HEK293 (cell line): ENCODE results near the gene KLB.

ENCODE experiments used
- CTCF ChIA-PET: fragments of 350-600 bp; formaldehyde crosslinking; extraction: SDS; loops from one replicate; lab custom pipeline; 2021; ENCODE audit warnings: antibody characterized with exemption; lab: Yijun Ruan, JAX
- POLR2A ChIA-PET: fragments of 300-600 bp; formaldehyde crosslinking; extraction: SDS; loops from one replicate; lab custom pipeline; 2020; ENCODE audit warnings: antibody characterized with exemption, inconsistent platforms; lab: Yijun Ruan, JAX
- H3K27ac ChIP-seq: fragments of 200-500 bp; sonication (Bioruptor generic); 2 replicates; pipeline ENCODE4 v1.5.1; 2014; ENCODE audit warnings: low read depth, low read length, control low read depth, inconsistent platforms; ENCODE audit errors: extremely low read depth
- H3K36me3 ChIP-seq, 2 experiments: fragments of 200-500 bp in 1 of 2; sonication (Bioruptor generic) in 1 of 2; 1 replicate in 1 of 2; 2 replicates in 1 of 2; pipeline ENCODE4 v1.5.1; 2014 to 2017; ENCODE audit warnings: inconsistent platforms in 2 of 2, low read length in 2 of 2; ENCODE audit not compliant: control insufficient read depth in 2 of 2, insufficient read depth in 1 of 2
- H3K4me1 ChIP-seq: fragments of 200-500 bp; sonication (Bioruptor generic); 2 replicates; pipeline ENCODE4 v1.5.1; 2014; ENCODE audit warnings: mild to moderate bottlenecking, low read length, inconsistent platforms; ENCODE audit not compliant: control insufficient read depth, insufficient read depth
- H3K4me3 ChIP-seq: 2 replicates; pipeline ENCODE4 v1.5.1; 2011; ENCODE audit warnings: low read depth, mild to moderate bottlenecking, control low read depth, low read length, moderate library complexity
- H3K9me3 ChIP-seq: fragments of 200-500 bp; sonication (Bioruptor generic); 2 replicates; pipeline ENCODE4 v1.5.1; 2014; ENCODE audit warnings: low read depth, low read length, inconsistent platforms; ENCODE audit not compliant: control insufficient read depth, insufficient read depth
- BCL6B ChIP-seq: fragments of 450-650 bp; formaldehyde crosslinking; IDR thresholded peaks from 2 replicates; pipeline ENCODE4 v1.5.1; 2017; ENCODE audit warnings: missing biosample characterization, missing genetic modification characterization
- GLI4 ChIP-seq: fragments of 450-650 bp; formaldehyde crosslinking; IDR thresholded peaks from 2 replicates; pipeline ENCODE4 v1.5.1; 2016; ENCODE audit warnings: missing biosample characterization, missing genetic modification characterization
- HOXA7 ChIP-seq: sonication (generic); formaldehyde crosslinking; IDR thresholded peaks from 2 replicates; pipeline ENCODE4 v1.8.1; 2022; ENCODE audit warnings: missing genetic modification reagents, borderline replicate concordance
- KLF8 ChIP-seq: fragments of 450-650 bp; formaldehyde crosslinking; IDR thresholded peaks from 2 replicates; pipeline ENCODE4 v1.5.1; 2016; ENCODE audit warnings: missing biosample characterization, missing genetic modification characterization
- KLF9 ChIP-seq: fragments of 450-650 bp; formaldehyde crosslinking; IDR thresholded peaks from 2 replicates; pipeline ENCODE4 v1.5.1; 2016; ENCODE audit warnings: missing biosample characterization, missing genetic modification characterization, low read depth
- MEIS1 ChIP-seq: sonication (generic); formaldehyde crosslinking; IDR thresholded peaks from 2 replicates; pipeline ENCODE4 v1.8.1; 2022; ENCODE audit warnings: missing genetic modification reagents, mild to moderate bottlenecking, borderline replicate concordance
- TCF7L2 ChIP-seq: IDR thresholded peaks from 2 replicates; pipeline ENCODE4 v1.6.1; 2011; ENCODE audit warnings: low read depth, mild to moderate bottlenecking, inconsistent platforms, low read length, moderate library complexity, borderline replicate concordance
- TRIM28 ChIP-seq: IDR thresholded peaks from 2 replicates; pipeline ENCODE4 v1.6.1; 2011; ENCODE audit warnings: low read length, control low read depth, borderline replicate concordance
- YY2 ChIP-seq: fragments of 450-650 bp; formaldehyde crosslinking; IDR thresholded peaks from 2 replicates; pipeline ENCODE4 v1.5.1; 2016; ENCODE audit warnings: missing biosample characterization, missing genetic modification characterization
- ZBTB1 ChIP-seq: fragments of 450-650 bp; formaldehyde crosslinking; IDR thresholded peaks from 2 replicates; pipeline ENCODE4 v1.5.1; 2016; ENCODE audit warnings: missing biosample characterization, missing genetic modification characterization
- ZBTB8A ChIP-seq: fragments of 450-650 bp; formaldehyde crosslinking; IDR thresholded peaks from 2 replicates; pipeline ENCODE4 v1.5.1; 2016; ENCODE audit warnings: missing biosample characterization, missing genetic modification characterization
- ZEB2 ChIP-seq: fragments of 450-650 bp; formaldehyde crosslinking; IDR thresholded peaks from 2 replicates; pipeline ENCODE4 v1.5.1; 2016; ENCODE audit warnings: missing biosample characterization, missing genetic modification characterization
- ZFP41 ChIP-seq: fragments of 450-650 bp; formaldehyde crosslinking; IDR thresholded peaks from 2 replicates; pipeline ENCODE4 v1.5.1; 2016; ENCODE audit warnings: missing biosample characterization, missing genetic modification characterization, borderline replicate concordance
- ZNF112 ChIP-seq: fragments of 450-650 bp; formaldehyde crosslinking; IDR thresholded peaks from 2 replicates; pipeline ENCODE4 v1.5.0; 2017; ENCODE audit warnings: missing biosample characterization, missing genetic modification characterization
- ZNF132 ChIP-seq: fragments of 450-650 bp; formaldehyde crosslinking; IDR thresholded peaks from 2 replicates; pipeline ENCODE4 v1.5.1; 2017; ENCODE audit warnings: missing biosample characterization, missing genetic modification characterization, borderline replicate concordance
- ZNF223 ChIP-seq: fragments of 450-650 bp; formaldehyde crosslinking; IDR thresholded peaks from 2 replicates; pipeline ENCODE4 v1.5.1; 2016; ENCODE audit warnings: missing biosample characterization, missing genetic modification characterization
- ZNF350 ChIP-seq: fragments of 450-650 bp; formaldehyde crosslinking; IDR thresholded peaks from 2 replicates; pipeline ENCODE4 v1.5.0; 2017; ENCODE audit warnings: missing biosample characterization, mild to moderate bottlenecking, missing genetic modification characterization
- ZNF449 ChIP-seq: fragments of 450-650 bp; formaldehyde crosslinking; IDR thresholded peaks from 2 replicates; pipeline ENCODE4 v1.5.1; 2017; ENCODE audit warnings: missing biosample characterization, mild to moderate bottlenecking, missing genetic modification characterization, moderate library complexity
- ZNF544 ChIP-seq: fragments of 450-650 bp; formaldehyde crosslinking; IDR thresholded peaks from 2 replicates; pipeline ENCODE4 v1.5.0; 2017; ENCODE audit warnings: missing biosample characterization, missing genetic modification characterization
- ZNF560 ChIP-seq: fragments of 450-650 bp; formaldehyde crosslinking; IDR thresholded peaks from 2 replicates; pipeline ENCODE4 v1.5.1; 2017; ENCODE audit warnings: missing biosample characterization, missing genetic modification characterization, borderline replicate concordance
- ZNF626 ChIP-seq: fragments of 450-650 bp; sonication (Bioruptor Pico); formaldehyde crosslinking; IDR thresholded peaks from 2 replicates; pipeline ENCODE4 v1.5.1; 2018; ENCODE audit warnings: missing biosample characterization, missing genetic modification characterization, inconsistent platforms
- ZNF658 ChIP-seq: fragments of 450-650 bp; formaldehyde crosslinking; IDR thresholded peaks from 2 replicates; pipeline ENCODE4; 2016; ENCODE audit warnings: missing biosample characterization, missing genetic modification characterization
- ZNF704 ChIP-seq: fragments of 450-650 bp; formaldehyde crosslinking; IDR thresholded peaks from 2 replicates; pipeline ENCODE4 v1.5.1; 2016; ENCODE audit warnings: missing biosample characterization, missing genetic modification characterization
- ZNF707 ChIP-seq: fragments of 450-650 bp; formaldehyde crosslinking; IDR thresholded peaks from 2 replicates; pipeline ENCODE4 v1.5.1; 2016; ENCODE audit warnings: missing biosample characterization, missing genetic modification characterization
- ZNF747 ChIP-seq: fragments of 450-650 bp; formaldehyde crosslinking; IDR thresholded peaks from 2 replicates; pipeline ENCODE4 v1.5.1; 2016; ENCODE audit warnings: missing biosample characterization, missing genetic modification characterization
- ZNF792 ChIP-seq: fragments of 450-650 bp; formaldehyde crosslinking; IDR thresholded peaks from 2 replicates; pipeline ENCODE4 v1.5.1; 2016; ENCODE audit warnings: missing biosample characterization, missing genetic modification characterization
- ZSCAN5A ChIP-seq: fragments of 450-650 bp; formaldehyde crosslinking; IDR thresholded peaks from 2 replicates; pipeline ENCODE4 v1.5.1; 2016; ENCODE audit warnings: missing biosample characterization, missing genetic modification characterization

Gene KLB

GRCh38 chr4:39383690-39384089, 23.0 kb upstream of the KLB start:
- no peaks in the 10 kb centered on the region for H3K4me1 ChIP-seq
- no peaks in the 10 kb centered on the region for H3K9me3 ChIP-seq
- CTCF ChIA-PET, result no interaction called here
- TF ChIP-seq ZNF704 (tag by site-specific recombination), result no peak
- TF ChIP-seq KLF8 (tag by site-specific recombination), result no peak
- TF ChIP-seq BCL6B, result no peak
- no peak for TF ChIP-seq ZNF626 (tag by site-specific recombination)
- no peak for TF ChIP-seq ZNF792 (tag by site-specific recombination)
- no peak for TF ChIP-seq MEIS1 (CRISPR knock-in tag)
- no peak for TF ChIP-seq ZNF449 (tag by site-specific recombination)
- no peak for TF ChIP-seq ZNF350
- no peak for TF ChIP-seq HOXA7 (CRISPR knock-in tag)
- no peak for TF ChIP-seq TCF7L2
- TF ChIP-seq, all 188 proteins: peak for 0
- POLR2A ChIA-PET, result no interaction called here
- H3K4me3 ChIP-seq, result no peak overlapping the region
- no peaks in the 10 kb centered on the region for H3K36me3 ChIP-seq
- H3K27ac ChIP-seq, result no peak overlapping the region

- TF ChIP-seq ZNF658 (tag by site-specific recombination), result no peak
- TF ChIP-seq ZNF544 (tag by site-specific recombination), result no peak
- no peak for TF ChIP-seq TRIM28
- no peak for TF ChIP-seq KLF9 (tag by site-specific recombination)
- no peak for TF ChIP-seq ZNF707 (tag by site-specific recombination)
- TF ChIP-seq ZNF560 (tag by site-specific recombination), result no peak
- TF ChIP-seq GLI4 (tag by site-specific recombination), result no peak
- TF ChIP-seq ZFP41, result no peak
- TF ChIP-seq ZNF747 (tag by site-specific recombination), result no peak
- no peak for TF ChIP-seq ZEB2 (tag by site-specific recombination)
- TF ChIP-seq, all 188 proteins: peak for 0
- Histone ChIP-seq H3K4me3 (no peak overlapping the region), H3K4me1 (no peaks in the 10 kb centered on the region), H3K9me3 (no peaks in the 10 kb centered on the region), H3K36me3 (no peaks in the 10 kb centered on the region), H3K27ac (no peak overlapping the region)
- ChIA-PET CTCF (no interaction called here), POLR2A (interaction anchor here (0.7 kb wide), 1 partner anchor 1465 kb away, joined by 5 read pairs; no protein-coding TSS in a partner anchor)
These were observed 22.2 kb upstream of the KLB start for GRCh38 chr4:39384563-39384962.

- Histone ChIP-seq H3K27ac (no peak overlapping the region), H3K36me3 (no peaks in the 10 kb centered on the region), H3K9me3 (no peaks in the 10 kb centered on the region), H3K4me1 (no peaks in the 10 kb centered on the region), H3K4me3 (no peak overlapping the region)
- ChIA-PET POLR2A (no interaction called here), CTCF (no interaction called here)
- TF ChIP-seq ZSCAN5A (tag by site-specific recombination), result no peak
- no peak for TF ChIP-seq YY2
- TF ChIP-seq ZNF223, result no peak
- TF ChIP-seq ZNF132 (tag by site-specific recombination), result no peak
- TF ChIP-seq ZBTB8A (tag by site-specific recombination), result no peak
- TF ChIP-seq ZBTB1 (tag by site-specific recombination), result no peak
- no peak for TF ChIP-seq ZNF112
These were observed 16.1 kb upstream of the KLB start for GRCh38 chr4:39390603-39391002.
